Parathyroid adenoma (tissue), 2 donors: ENCODE data around the gene RCE1.

ENCODE experiments used
- H2AFZ ChIP-seq: fragments of 300-600 bp; sonication (generic); one replicate; pipeline ENCODE4 v1.7.0; 2017; ENCODE audit warnings: antibody characterized with exemption, mild to moderate bottlenecking
- H3K27ac ChIP-seq: fragments of 300-600 bp; sonication (generic); one replicate; pipeline ENCODE4 v1.7.0; 2017
- H3K27me3 ChIP-seq: fragments of 300-600 bp; sonication (generic); one replicate; pipeline ENCODE4 v1.7.0; 2017; ENCODE audit warnings: low read length; ENCODE audit not compliant: control insufficient read depth, insufficient read depth
- H3K36me3 ChIP-seq: fragments of 300-600 bp; sonication (generic); one replicate; pipeline ENCODE4 v1.7.0; 2017; ENCODE audit warnings: low read length; ENCODE audit not compliant: control insufficient read depth, insufficient read depth
- H3K4me1 ChIP-seq: fragments of 300-600 bp; sonication (generic); one replicate; pipeline ENCODE4 v1.7.0; 2017; ENCODE audit warnings: control low read depth
- H3K4me2 ChIP-seq: fragments of 300-600 bp; sonication (generic); one replicate; pipeline ENCODE4 v1.7.0; 2017; ENCODE audit warnings: low read length
- H3K4me3 ChIP-seq: fragments of 300-600 bp; sonication (generic); one replicate; pipeline ENCODE4 v1.7.0; 2017; ENCODE audit warnings: low read depth, low read length
- H3K79me2 ChIP-seq: fragments of 300-600 bp; sonication (generic); one replicate; pipeline ENCODE4 v1.7.0; 2017; ENCODE audit warnings: control low read depth
- H3K9ac ChIP-seq: fragments of 300-600 bp; sonication (generic); one replicate; pipeline ENCODE4 v1.7.0; 2017; ENCODE audit warnings: mild to moderate bottlenecking
- H3K9me3 ChIP-seq: fragments of 300-600 bp; sonication (generic); one replicate; pipeline ENCODE4 v1.7.0; 2017; ENCODE audit warnings: low read length; ENCODE audit not compliant: control insufficient read depth
- TF ChIP-seq, protein P1 (sequence below): fragments of 300-600 bp; sonication (generic); IDR thresholded peaks from one replicate; pipeline ENCODE4 v1.7.0; 2017; ENCODE audit warnings: antibody characterized with exemption, mild to moderate bottlenecking
- donor health status: primary hyperparathyroidism.

RCE1 gene

DNA sequence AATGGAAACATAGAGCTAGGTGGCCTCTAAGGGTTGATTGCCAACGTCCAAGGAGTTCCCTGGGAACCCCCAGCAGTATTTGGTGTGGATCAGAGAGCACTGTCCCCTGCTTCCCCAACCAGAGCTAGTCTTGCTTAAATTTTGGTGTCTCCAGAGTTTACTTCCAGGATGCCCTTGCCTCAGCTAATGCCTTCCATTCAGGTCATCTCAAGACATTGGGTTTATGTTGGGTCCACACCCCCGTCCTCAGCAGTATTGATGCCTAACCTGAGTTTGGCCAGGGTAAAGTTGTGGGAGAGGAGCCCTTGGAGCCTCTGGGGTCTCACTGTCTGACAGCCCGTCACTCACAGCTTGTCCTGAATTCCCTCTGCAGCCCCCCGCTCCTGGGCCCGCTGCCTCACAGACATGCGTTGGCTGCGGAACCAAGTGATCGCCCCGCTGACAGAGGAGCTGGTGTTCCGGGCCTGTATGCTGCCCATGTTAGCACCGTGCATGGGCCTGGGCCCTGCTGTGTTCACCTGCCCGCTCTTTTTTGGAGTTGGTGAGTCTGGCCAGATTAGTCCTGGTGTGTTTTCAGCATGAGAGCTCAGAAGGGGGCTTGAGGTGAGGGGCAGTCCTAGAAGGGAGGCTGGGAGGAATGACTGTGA lies 1.4 kb downstream of the RCE1 start:
- H3K9me3 ChIP-seq = no peaks in the 10 kb centered on the region
- no peak overlapping the region for H3K27ac ChIP-seq
- peak overlapping the region; percentile 92 for H3K4me3 ChIP-seq
- H2AFZ ChIP-seq = no peak overlapping the region
- H3K27me3 ChIP-seq = no peaks in the 10 kb centered on the region
- no peaks in the 10 kb centered on the region for H3K36me3 ChIP-seq
- TF ChIP-seq, protein P1, sequence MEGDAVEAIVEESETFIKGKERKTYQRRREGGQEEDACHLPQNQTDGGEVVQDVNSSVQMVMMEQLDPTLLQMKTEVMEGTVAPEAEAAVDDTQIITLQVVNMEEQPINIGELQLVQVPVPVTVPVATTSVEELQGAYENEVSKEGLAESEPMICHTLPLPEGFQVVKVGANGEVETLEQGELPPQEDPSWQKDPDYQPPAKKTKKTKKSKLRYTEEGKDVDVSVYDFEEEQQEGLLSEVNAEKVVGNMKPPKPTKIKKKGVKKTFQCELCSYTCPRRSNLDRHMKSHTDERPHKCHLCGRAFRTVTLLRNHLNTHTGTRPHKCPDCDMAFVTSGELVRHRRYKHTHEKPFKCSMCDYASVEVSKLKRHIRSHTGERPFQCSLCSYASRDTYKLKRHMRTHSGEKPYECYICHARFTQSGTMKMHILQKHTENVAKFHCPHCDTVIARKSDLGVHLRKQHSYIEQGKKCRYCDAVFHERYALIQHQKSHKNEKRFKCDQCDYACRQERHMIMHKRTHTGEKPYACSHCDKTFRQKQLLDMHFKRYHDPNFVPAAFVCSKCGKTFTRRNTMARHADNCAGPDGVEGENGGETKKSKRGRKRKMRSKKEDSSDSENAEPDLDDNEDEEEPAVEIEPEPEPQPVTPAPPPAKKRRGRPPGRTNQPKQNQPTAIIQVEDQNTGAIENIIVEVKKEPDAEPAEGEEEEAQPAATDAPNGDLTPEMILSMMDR = no peak
- H3K79me2 ChIP-seq = peaks cover 13% of the 10 kb centered on the region
- H3K4me1 ChIP-seq = no peaks in the 10 kb centered on the region
- peak overlapping the region; percentile 89 for H3K4me2 ChIP-seq
- H3K9ac ChIP-seq = no peak overlapping the region

DNA sequence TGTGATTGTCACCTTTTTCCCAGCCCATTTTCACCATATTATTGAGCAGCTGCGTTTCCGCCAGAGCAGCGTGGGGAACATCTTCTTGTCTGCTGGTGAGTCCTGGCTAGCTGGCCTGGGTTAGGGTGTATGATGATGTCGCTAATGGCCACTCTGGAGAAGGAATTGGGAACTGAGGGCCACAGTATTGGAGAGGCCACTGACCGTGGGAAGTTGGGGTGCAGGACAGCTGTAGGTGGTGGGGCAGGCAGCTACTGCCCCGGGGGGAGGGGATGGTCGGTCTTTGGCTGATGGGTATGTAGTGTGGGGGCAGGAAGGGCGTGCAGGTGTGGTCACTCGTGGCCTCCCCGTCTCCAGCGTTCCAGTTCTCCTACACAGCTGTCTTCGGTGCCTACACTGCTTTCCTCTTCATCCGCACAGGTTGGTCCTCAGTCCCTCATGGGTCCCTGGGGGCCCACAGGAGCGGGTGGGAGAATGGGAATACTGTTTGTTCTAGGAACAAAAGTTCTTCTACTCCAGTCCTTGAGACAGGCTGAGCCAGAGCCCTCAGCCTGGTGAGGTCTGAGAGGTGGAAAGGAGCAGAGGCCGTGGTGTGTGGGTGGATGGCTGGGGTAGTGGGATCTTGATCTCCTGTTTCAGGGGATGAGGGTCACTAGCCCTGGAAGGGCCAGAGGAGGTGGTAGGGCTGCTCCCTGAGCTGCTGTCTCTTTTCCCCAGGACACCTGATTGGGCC lies 2.1 kb downstream of the RCE1 start:
- Histone ChIP-seq H3K9me3 (no peaks in the 10 kb centered on the region), H3K4me2 (no peak overlapping the region), H2AFZ (no peak overlapping the region), H3K4me3 (no peak overlapping the region), H3K36me3 (no peaks in the 10 kb centered on the region), H3K27me3 (no peaks in the 10 kb centered on the region), H3K79me2 (peaks cover 13% of the 10 kb centered on the region), H3K9ac (no peak overlapping the region), H3K4me1 (no peaks in the 10 kb centered on the region), H3K27ac (no peak overlapping the region)
- TF ChIP-seq, protein P1 = no peak

- TF ChIP-seq, protein P1 = no peak
- Histone ChIP-seq H3K9me3 (no peaks in the 10 kb centered on the region), H3K4me3 (no peak overlapping the region), H3K4me2 (no peak overlapping the region), H3K79me2 (peaks cover 13% of the 10 kb centered on the region), H3K4me1 (no peaks in the 10 kb centered on the region), H3K27ac (no peak overlapping the region), H3K36me3 (no peaks in the 10 kb centered on the region), H2AFZ (no peak overlapping the region), H3K27me3 (no peaks in the 10 kb centered on the region), H3K9ac (no peak overlapping the region)
These were observed 2.6 kb downstream of the RCE1 start for GRCh38 chr11:66845876-66846212.

DNA sequence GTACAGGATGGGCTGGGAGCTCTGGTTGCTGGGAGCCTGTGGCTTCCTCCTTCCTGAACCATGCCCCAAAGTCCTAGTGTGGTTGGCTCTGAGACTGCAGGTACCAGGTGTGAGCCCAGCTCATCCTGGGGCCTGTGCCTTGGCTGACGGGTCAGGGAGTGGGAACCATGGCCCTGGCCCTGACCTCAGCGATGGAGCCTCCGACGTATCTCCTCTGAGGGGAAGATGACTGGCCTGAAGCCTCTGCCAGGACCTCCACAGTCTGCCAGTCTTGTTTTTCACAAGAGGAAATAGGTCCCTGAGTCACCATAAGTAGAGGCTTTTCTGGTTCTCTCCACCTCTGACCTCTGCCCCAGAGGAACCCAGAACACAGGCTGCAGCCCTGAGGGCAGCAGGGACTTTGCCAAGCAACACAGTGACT lies 3.4 kb downstream of the RCE1 start:
- H3K36me3 ChIP-seq = no peaks in the 10 kb centered on the region
- H3K79me2 ChIP-seq = peaks cover 8% of the 10 kb centered on the region
- TF ChIP-seq, protein P1 = no peak
- no peaks in the 10 kb centered on the region for H3K9me3 ChIP-seq
- H2AFZ ChIP-seq = no peak overlapping the region
- H3K4me2 ChIP-seq = no peak overlapping the region
- H3K4me1 ChIP-seq = no peaks in the 10 kb centered on the region
- H3K4me3 ChIP-seq = no peak overlapping the region
- no peaks in the 10 kb centered on the region for H3K27me3 ChIP-seq
- no peak overlapping the region for H3K27ac ChIP-seq
- H3K9ac ChIP-seq = no peak overlapping the region
